WI38 (cell line): Measurements from ENCODE around the gene PLCG2.
"Not testable (repeated sequence)": the region's sequence is repeated elsewhere in the genome, so short reads cannot be mapped to it uniquely, and the experiment has no call there.

Experiments used
- H3K4me3 ChIP-seq: 2 replicates; pipeline ENCODE4 v1.5.1; 2011; ENCODE audit warnings: low read depth, mild to moderate bottlenecking, control low read depth, low read length
- CTCF ChIP-seq: IDR thresholded peaks from 2 replicates; pipeline ENCODE4 v1.5.1; 2012; ENCODE audit warnings: low read depth, mild to moderate bottlenecking, control low read depth, low read length

The PLCG2 gene

GRCh38 chr16:81734632-81735434, 44.3 kb upstream of the PLCG2 start:
- TF ChIP-seq CTCF, result no peak
- no peak overlapping the region for H3K4me3 ChIP-seq

- TF ChIP-seq CTCF, result peak; percentile 72
- no peak overlapping the region for H3K4me3 ChIP-seq
These were observed 41.1 kb upstream of the PLCG2 start for GRCh38 chr16:81737885-81738536.

DNA sequence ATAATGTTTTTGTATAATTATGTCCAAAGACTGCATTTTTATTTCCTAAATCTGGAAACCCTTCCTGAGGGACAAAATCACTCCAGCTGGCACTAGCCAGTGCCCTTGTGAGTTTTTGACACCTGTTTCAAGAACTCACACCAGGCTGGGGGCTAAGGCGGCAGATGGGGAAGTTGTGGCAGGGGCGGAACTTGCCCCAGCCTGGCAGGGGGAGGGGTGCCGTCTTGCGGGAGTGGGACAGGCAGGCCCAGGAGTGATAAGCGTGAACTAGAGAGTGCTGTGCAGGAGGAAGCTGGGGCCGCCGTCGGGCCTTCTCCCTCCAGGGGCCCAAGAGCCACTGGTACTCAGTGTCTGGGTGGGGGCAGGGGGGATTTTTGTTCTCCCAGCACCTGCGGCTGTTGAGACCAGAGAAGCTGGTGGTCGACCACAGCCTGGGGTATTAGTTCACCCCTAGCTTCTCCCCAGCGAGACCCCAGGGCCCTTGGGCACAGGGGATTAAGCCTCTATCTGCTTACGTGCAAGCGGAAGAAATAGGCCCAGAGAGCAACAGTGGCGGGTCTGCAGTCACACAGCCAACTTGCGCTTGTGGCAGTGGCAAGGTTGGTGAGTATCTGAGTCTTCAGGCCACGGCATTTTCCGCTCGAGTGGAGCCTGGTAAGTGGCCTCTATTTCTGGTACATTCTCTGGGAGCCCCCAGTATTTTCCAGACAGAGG, 40.2 kb upstream of the PLCG2 start:
- no peak overlapping the region for H3K4me3 ChIP-seq
- TF ChIP-seq CTCF, result no peak

- no peak overlapping the region for H3K4me3 ChIP-seq
- TF ChIP-seq CTCF, result no peak
These were observed 39.6 kb upstream of the PLCG2 start for GRCh38 chr16:81739503-81739902.

DNA sequence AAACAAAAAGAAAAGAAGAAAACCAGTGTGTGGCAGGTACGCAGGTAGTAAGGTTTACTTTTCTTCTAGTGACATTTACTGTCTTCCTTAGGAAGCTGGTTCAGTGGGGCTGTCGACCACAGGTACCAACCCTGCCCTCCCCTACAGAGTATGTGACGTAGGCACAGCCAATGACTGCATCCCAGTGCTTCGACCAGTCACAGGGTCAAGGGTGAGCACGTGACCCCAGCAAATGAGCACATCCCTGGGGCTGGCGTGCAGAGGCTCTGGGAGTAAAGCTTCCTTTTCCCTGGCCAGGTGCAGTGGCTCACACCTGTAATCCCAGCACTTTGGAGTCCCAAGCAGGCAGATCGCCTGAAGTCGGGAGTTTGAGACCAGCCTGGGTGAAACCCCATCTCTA, 38.9 kb upstream of the PLCG2 start:
- no peak for TF ChIP-seq CTCF
- no peak overlapping the region for H3K4me3 ChIP-seq

GRCh38 chr16:81741430-81741770, 37.7 kb upstream of the PLCG2 start:
- not testable (repeated sequence) for H3K4me3 ChIP-seq

DNA sequence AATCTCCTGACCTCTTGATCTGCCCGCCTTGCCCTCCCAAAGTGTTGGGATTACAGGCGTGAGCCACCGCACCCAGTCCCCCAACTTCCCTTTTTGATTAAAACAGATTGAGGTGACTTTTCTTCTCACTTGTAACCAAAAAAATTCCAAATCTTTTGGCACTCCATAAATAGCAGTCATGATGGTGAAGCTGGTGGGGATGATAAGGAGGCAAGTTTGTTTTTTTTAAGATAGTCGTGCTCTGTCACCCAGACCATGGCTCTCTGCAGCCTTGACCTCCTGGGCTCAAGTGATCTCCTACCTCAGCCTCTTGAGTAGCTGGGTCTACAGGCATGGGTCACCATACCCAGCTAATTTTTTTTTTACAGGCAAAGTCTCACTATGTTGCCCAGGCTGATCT, 34.7 kb upstream of the PLCG2 start:
- H3K4me3 ChIP-seq, result no peak overlapping the region
- TF ChIP-seq CTCF, result no peak
